HEK293 (cell line): ENCODE results near the gene EPB41L2.

Source experiments
- CTCF ChIP-seq: fragments of 450-650 bp; formaldehyde crosslinking; IDR thresholded peaks from 2 replicates; pipeline ENCODE4 v1.5.1; 2016; ENCODE audit warnings: missing biosample characterization, missing genetic modification characterization
- HOXA7 ChIP-seq: sonication (generic); formaldehyde crosslinking; IDR thresholded peaks from 2 replicates; pipeline ENCODE4 v1.8.1; 2022; ENCODE audit warnings: missing genetic modification reagents, borderline replicate concordance
- YY1 ChIP-seq: fragments of 450-650 bp; formaldehyde crosslinking; IDR thresholded peaks from 2 replicates; pipeline ENCODE4 v1.5.1; 2018; ENCODE audit warnings: missing biosample characterization, missing genetic modification characterization
- ZBTB1 ChIP-seq: fragments of 450-650 bp; formaldehyde crosslinking; IDR thresholded peaks from 2 replicates; pipeline ENCODE4 v1.5.1; 2016; ENCODE audit warnings: missing biosample characterization, missing genetic modification characterization
- ZBTB21 ChIP-seq: fragments of 450-650 bp; formaldehyde crosslinking; IDR thresholded peaks from 2 replicates; pipeline ENCODE4 v1.5.1; 2017; ENCODE audit warnings: missing biosample characterization, missing genetic modification characterization
- ZBTB7A ChIP-seq: fragments of 450-650 bp; formaldehyde crosslinking; IDR thresholded peaks from 2 replicates; pipeline ENCODE4 v1.5.1; 2016; ENCODE audit warnings: low read depth, missing biosample characterization, missing genetic modification characterization
- ZNF174 ChIP-seq: fragments of 450-650 bp; formaldehyde crosslinking; IDR thresholded peaks from 2 replicates; pipeline ENCODE4 v1.5.0; 2017; ENCODE audit warnings: missing biosample characterization, mild to moderate bottlenecking, missing genetic modification characterization
- TF ChIP-seq, protein P1 (sequence below): fragments of 450-650 bp; formaldehyde crosslinking; IDR thresholded peaks from 2 replicates; pipeline ENCODE4 v1.5.1; 2017; ENCODE audit warnings: missing biosample characterization, missing genetic modification characterization
- TF ChIP-seq, protein P2 (sequence below): IDR thresholded peaks from 2 replicates; pipeline ENCODE4 v1.6.1; 2011; ENCODE audit warnings: mild to moderate bottlenecking, low read depth, low read length, borderline replicate concordance

DNA sequence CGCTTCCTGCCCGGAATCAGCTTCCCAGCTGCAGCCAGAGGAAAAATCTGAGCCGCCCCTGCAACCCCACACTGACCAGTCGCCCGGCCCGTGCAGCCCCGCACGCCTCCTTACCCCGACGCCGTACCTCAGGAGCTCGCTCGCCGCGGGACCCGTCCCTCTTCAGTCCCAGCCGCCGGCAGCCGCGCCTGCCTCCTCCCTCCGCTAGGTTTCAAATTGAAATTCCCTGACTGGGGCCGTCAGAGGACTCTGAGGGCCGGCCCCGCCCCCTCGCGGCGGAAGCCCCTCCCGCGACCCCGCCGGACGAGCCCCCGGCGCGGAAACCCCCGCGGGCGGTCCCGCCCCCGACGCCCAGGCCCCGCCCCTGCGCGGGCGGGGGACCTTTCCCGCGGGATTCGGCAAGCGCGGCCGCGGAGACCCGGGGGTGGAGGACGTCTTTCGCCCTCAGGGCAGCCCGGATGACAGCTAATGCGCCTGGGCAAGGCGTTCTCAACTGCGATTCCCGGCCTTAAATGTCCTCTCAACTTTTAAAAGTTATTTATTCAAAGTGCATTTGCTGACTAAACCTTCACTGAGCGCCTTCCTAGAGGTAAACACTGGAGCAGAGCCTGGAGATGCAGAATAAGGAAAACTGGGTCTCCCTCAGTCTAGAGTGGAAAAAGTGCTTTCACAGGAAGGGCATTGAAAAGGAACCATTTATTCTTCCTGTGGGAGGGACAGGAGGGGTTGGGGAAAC lies at the start of gene EPB41L2:
- TF ChIP-seq HOXA7 = no peak
- TF ChIP-seq CTCF (tag by site-specific recombination) = no peak
- no peak for TF ChIP-seq ZNF174 (tag by site-specific recombination)
- TF ChIP-seq ZBTB21 (tag by site-specific recombination) = no peak
- no peak for TF ChIP-seq YY1 (tag by site-specific recombination)
- TF ChIP-seq, protein P1, sequence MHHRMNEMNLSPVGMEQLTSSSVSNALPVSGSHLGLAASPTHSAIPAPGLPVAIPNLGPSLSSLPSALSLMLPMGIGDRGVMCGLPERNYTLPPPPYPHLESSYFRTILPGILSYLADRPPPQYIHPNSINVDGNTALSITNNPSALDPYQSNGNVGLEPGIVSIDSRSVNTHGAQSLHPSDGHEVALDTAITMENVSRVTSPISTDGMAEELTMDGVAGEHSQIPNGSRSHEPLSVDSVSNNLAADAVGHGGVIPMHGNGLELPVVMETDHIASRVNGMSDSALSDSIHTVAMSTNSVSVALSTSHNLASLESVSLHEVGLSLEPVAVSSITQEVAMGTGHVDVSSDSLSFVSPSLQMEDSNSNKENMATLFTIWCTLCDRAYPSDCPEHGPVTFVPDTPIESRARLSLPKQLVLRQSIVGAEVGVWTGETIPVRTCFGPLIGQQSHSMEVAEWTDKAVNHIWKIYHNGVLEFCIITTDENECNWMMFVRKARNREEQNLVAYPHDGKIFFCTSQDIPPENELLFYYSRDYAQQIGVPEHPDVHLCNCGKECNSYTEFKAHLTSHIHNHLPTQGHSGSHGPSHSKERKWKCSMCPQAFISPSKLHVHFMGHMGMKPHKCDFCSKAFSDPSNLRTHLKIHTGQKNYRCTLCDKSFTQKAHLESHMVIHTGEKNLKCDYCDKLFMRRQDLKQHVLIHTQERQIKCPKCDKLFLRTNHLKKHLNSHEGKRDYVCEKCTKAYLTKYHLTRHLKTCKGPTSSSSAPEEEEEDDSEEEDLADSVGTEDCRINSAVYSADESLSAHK (tag by site-specific recombination) = no peak
- no peak for TF ChIP-seq ZBTB7A
- TF ChIP-seq ZBTB1 (tag by site-specific recombination) = no peak
- TF ChIP-seq, protein P2, sequence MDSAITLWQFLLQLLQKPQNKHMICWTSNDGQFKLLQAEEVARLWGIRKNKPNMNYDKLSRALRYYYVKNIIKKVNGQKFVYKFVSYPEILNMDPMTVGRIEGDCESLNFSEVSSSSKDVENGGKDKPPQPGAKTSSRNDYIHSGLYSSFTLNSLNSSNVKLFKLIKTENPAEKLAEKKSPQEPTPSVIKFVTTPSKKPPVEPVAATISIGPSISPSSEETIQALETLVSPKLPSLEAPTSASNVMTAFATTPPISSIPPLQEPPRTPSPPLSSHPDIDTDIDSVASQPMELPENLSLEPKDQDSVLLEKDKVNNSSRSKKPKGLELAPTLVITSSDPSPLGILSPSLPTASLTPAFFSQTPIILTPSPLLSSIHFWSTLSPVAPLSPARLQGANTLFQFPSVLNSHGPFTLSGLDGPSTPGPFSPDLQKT = no peak
